ENCODE results near the gene PDE4B.
"Not testable (repeated sequence)": the region's sequence is repeated elsewhere in the genome, so short reads cannot be mapped to it uniquely, and the experiment has no call there.

Gene PDE4B

GRCh38 chr1:65817891-65818290 is 25.2 kb downstream of the PDE4B start:
- DNase-seq: no peak

GRCh38 chr1:65818966-65819365 is 26.3 kb downstream of the PDE4B start:
- DNase-seq: no peak

- no peak for DNase-seq
Observed at GRCh38 chr1:65820983-65821382, 28.3 kb downstream of the PDE4B start.

GRCh38 chr1:65821386-65821785 is 28.7 kb downstream of the PDE4B start:
- DNase-seq: no peak

GRCh38 chr1:65824103-65824502 is 31.4 kb downstream of the PDE4B start:
- DNase-seq: no peak

- DNase-seq: no peak
Observed at GRCh38 chr1:65825741-65826140, 33.0 kb downstream of the PDE4B start.

GRCh38 chr1:65826782-65827181 is 34.1 kb downstream of the PDE4B start:
- no peak for DNase-seq

- DNase-seq: no peak
Observed at GRCh38 chr1:65827346-65827745, 34.7 kb downstream of the PDE4B start.

- DNase-seq: no peak
Observed at GRCh38 chr1:65830306-65830705, 37.6 kb downstream of the PDE4B start.

- no peak for DNase-seq
Observed at GRCh38 chr1:65832296-65832695, 39.6 kb downstream of the PDE4B start.

GRCh38 chr1:65836686-65837085 is 44.0 kb downstream of the PDE4B start:
- no peak for DNase-seq

GRCh38 chr1:65840683-65841082 is 48.0 kb downstream of the PDE4B start:
- DNase-seq: no peak

- no peak for DNase-seq
Observed at GRCh38 chr1:65844296-65844695, 51.6 kb downstream of the PDE4B start.

- no peak for DNase-seq
Observed at GRCh38 chr1:65844821-65845534, 52.3 kb downstream of the PDE4B start.

GRCh38 chr1:65845535-65846060 is 52.9 kb downstream of the PDE4B start:
- no peak for DNase-seq

GRCh38 chr1:65846866-65847265 is 54.2 kb downstream of the PDE4B start:
- DNase-seq: no peak

GRCh38 chr1:65850281-65850680 is 57.6 kb downstream of the PDE4B start:
- DNase-seq: no peak

- not testable (repeated sequence) for DNase-seq
Observed at GRCh38 chr1:65856591-65856990, 63.9 kb downstream of the PDE4B start.

GRCh38 chr1:65866439-65866838 is 73.7 kb downstream of the PDE4B start:
- DNase-seq: no peak

GRCh38 chr1:65872301-65872700 is 79.6 kb downstream of the PDE4B start:
- no peak for DNase-seq

- DNase-seq: not testable (repeated sequence)
Observed at GRCh38 chr1:65878342-65878741, 85.6 kb downstream of the PDE4B start.

- no peak for DNase-seq
Observed at GRCh38 chr1:65880611-65881010, 87.9 kb downstream of the PDE4B start.

GRCh38 chr1:65881067-65881594 is 88.4 kb downstream of the PDE4B start:
- DNase-seq: no peak

- DNase-seq: no peak
Observed at GRCh38 chr1:65882076-65882475, 89.4 kb downstream of the PDE4B start.

GRCh38 chr1:65889441-65889840 is 96.7 kb downstream of the PDE4B start:
- DNase-seq: no peak
